Muscle of arm (tissue), 12 donors: ENCODE results near the gene HOXC6. TPM values are rescaled to one million over a fixed set of nuclear protein-coding genes. Genes with fewer than 3 reads are reported as not detected.

Experiments
- DNase-seq: peaks from one replicate; pipeline ENCODE4 v3.0.0-alpha.2; 2013
- polyA plus RNA-seq, 12 donors: library from polyadenylated mRNA; unstranded; fragments of 120-200 nt; gene quantifications; one replicate each; pipeline ENCODE4 v1.2.1, GENCODE V29; 2013; ENCODE audit not compliant: insufficient read length in 12 of 12

The HOXC6 gene
- polyA plus RNA-seq, 12 donors, result 3.0 to 20.5 (median 5.9) TPM; not detected in 2

DNA sequence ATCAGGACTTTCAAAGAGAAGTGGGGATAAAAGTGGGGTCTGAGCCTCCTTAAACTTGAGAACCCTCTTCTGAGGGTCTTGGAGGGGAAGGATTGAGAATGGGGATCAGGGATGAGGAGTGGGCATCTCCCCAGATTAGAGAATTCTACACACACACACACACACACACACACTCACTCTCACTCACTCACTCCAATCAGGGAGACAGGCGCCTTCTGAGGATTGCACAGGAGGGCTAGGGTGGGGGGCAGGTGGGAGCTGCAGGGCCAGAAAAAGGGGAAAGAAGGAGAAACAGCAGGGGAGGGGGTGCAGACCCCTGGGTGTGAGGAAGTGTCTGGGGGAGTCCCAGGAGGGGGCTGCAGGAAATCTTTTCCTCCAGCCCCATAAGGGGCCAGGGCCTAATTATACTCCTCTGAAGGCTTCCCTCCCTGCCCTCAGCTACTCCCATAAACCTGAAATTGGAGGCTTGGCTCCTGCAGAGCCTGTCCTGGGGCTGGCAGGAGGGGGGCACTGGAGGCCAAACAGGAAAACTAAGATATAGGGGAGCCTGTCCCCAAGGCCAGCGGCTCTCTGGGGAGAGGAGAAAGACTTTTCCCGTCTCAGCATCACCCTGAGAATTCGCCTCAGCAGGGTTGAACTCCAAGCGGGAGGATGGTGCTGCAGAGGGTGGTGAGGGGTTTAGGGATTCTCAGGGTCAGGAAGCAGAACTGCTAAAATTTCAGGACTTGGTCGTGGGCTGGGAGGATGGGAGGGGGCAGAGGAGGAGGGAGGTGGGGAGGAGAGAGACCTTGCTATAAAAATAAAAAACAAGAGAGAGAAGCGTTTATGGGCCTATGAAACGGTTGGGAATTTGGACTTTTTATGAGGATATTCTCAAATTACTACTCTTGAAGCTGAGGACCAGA, 26.7 kb upstream of the HOXC6 start:
- DNase-seq, result no peak

GRCh38 chr12:54002278-54002914, 25.8 kb upstream of the HOXC6 start:
- DNase-seq, result no peak

GRCh38 chr12:54002915-54003389, 25.3 kb upstream of the HOXC6 start:
- DNase-seq, result no peak

- DNase-seq, result no peak
Observed at GRCh38 chr12:54003625-54004024, 24.6 kb upstream of the HOXC6 start.

- no peak for DNase-seq
Observed at GRCh38 chr12:54004063-54004840, 24.0 kb upstream of the HOXC6 start.

DNA sequence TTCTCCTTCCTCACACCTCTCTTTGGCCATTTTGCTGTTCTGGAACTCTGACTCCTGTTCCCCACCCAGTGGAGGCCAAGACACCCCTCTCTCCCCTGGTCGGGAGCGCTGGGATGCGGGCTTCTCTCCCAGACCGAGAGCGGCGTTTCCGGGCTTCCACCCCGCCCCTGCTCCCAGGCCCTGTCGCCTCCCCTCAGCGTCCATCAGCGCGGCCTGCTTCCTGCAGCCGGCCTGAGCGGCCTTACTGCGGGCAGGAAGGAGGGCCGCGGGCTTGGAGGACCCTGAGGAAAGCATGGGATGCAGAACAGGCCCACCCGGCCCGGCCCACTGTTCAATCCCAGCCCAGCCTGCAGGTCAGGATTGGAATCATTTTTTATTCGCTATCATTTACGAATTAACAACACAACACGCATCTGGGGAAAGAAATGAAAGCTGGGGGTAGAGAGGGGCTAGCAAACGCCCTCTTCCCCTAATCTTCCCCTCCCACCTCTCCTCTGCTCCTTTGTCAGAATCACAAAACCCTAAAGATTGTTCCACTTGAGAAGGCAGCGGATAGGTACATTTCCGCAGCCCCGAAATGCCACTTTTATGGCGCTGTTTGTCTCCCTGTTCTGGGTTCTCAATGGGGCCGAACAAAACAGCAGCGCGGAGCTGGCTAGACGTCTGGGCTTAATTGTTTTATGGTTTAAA, 23.3 kb upstream of the HOXC6 start:
- no peak for DNase-seq

DNA sequence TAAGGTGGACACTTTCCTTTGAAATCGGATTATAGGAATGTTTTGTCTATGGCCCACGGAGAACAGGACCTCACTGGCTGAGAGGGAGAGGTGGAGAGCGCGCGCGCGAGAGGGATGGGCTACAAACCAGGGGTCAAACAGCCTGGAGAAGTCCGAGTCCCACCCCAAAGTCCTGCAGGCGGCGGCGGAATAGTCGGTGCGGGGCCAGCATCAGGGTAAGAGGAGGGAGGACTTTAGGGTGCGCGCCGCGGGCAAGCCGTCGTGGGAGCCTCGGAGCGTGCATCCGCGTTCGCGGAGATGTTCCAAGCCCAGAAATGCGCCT, 22.7 kb upstream of the HOXC6 start:
- DNase-seq, result no peak

DNA sequence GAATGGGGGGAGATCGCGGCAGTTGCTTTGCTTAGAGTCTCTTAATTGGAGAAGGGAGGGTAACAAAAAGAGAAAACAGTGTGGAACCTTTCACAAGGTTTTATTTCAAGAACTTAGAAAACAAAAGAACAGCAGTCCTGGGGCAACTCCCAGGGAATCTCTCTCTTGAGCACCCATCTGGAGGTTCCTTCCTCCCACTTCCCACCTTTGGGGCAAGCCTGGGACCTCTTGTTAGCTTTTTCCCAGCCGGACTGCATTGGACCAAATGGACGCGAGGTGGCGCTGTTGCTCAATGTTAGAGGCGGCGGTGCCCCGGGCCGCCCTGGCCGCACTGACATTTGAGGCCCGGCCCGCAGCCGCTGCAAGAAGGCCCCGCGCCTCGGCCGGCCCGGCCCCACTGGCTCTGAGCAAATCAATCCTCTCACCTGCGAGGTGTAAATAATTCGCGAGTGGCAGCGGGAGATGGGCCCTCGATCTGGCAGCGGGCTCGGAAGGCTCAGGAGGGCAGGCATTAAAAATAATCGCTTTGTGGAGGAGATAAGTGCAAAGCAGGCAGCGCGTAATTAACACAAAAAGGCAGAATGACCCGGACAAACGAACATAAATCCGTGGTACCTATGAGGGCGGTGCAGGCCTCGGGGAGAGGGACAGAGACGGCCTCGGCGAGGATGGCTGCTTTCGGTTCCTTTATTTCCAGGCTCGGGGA, 22.2 kb upstream of the HOXC6 start:
- DNase-seq, result peak; percentile 89

- no peak for DNase-seq
Observed at GRCh38 chr12:54006559-54007220, 21.6 kb upstream of the HOXC6 start.

- DNase-seq, result no peak
Observed at GRCh38 chr12:54007538-54008259, 20.5 kb upstream of the HOXC6 start.

- DNase-seq, result no peak
Observed at GRCh38 chr12:54008260-54008552, 20.0 kb upstream of the HOXC6 start.

DNA sequence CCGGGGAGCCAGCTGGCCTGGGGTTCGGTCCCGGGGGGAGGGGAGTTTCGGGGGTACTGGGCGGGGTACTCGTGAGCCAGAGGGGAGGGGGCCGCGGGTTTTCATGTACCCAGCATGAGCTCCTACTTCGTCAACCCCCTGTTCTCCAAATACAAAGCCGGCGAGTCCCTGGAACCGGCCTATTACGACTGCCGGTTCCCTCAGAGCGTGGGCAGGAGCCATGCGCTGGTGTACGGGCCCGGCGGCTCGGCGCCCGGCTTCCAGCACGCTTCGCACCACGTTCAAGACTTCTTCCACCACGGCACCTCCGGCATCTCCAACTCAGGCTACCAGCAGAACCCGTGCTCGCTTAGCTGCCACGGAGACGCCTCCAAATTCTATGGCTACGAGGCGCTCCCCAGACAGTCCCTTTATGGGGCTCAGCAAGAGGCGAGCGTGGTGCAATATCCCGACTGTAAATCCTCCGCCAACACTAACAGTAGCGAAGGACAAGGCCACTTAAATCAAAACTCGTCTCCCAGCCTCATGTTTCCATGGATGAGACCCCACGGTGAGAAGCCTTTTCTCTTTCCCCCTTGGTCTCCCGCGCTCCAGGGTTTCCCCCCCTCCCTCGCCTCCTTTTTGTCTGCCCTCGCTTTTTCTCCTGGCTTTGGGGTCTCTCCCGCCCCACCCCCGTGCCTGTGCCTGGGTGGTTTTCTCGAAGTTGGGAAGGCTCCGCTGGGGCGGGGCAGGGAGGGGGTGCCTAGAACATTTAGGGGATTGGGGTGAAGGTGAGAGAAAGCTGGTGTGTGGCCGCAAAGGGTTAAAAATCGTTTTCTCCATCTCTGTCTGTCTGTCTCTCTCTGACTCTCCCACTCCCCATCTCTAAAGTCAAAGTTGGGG, 18.8 kb upstream of the HOXC6 start:
- DNase-seq, result no peak

DNA sequence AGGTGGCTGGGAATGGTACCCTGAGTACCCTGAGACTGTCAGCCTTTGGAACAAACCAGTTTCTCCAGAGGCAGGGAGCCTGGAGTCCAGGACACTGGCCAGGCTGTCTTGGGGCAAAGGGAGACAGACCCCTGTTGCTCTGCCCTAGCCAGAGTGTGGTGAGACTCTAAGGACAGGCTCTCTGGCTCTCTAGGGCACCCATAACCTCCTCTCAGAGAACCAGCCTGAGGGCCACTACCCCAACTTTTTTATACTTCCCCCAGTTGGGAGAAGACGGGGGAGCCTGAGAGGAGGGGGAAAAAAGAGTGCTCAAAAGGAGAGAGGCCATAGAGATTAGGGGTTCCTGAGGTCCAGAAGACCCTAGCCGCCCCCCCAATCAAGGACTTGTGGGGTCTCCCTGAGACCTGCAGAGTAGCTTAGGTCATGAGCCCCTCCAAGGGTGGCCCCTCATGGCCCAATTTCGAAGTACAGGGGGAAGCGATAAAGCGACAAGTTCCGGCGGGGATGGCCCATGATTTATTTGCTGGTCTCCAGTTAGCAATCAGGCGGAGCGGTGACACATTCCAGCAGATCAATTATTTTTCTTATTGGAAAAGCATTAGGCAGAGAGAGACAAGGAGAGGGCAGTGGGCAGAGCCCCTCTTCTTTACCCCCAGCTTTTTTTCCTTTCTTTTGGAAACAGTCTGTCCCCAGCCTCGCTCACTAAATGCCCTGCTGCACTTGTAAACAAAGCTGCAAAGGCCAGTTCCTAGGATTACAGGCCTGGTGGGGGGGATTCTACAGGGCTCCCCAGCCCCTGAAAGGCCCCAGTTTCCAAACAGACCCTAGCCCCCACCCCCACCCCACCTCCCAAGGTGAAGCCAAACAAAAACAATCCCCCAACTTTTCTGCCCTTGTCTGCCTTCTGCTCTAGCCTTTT, 17.9 kb upstream of the HOXC6 start:
- DNase-seq, result no peak

- no peak for DNase-seq
Observed at GRCh38 chr12:54010972-54011664, 17.1 kb upstream of the HOXC6 start.

DNA sequence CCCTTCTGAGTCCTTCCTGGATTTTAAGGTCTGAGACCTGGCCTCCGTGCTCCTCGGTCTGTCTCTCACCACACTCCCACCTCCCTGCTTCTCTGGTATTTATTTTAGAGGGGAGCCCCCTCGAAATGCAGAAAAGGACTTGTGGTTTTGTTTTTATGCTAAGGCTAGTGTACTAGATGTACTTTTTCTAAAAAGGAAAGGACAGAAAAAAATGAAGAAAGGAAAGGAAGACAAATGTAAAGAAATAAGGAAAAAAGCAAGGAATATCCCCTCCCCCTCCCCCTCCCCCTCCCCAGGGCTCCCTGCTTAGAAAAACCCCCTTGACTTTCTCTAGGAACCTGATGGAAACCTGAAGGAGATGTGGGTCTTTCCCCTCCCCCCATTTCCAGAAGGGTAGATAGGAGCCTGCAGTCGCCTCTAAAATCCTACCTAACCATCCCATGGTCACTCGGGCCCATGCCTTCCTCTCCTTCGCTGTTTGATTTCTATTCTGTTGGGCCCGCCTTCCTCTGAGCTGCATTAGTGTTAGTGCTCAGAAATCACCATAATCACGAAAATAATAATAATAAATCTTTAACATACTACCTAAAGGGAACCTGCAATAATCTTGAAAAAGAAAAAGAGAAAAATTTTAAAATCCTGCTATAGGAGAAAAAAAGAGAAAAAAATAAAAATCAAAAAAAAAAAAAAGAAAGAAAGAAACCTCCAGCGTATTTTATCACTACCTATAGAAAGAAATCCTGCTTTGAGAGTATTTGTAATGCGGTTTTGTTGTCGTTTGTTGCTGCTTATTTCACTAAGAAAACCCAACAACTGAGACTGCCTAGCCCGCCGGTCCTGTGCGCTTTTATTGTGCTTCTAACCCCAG, 16.3 kb upstream of the HOXC6 start:
- no peak for DNase-seq
